GOT3 (cell line): ENCODE results near the gene SERPINE1.
"Not testable (repeated sequence)": the region's sequence is repeated elsewhere in the genome, so short reads cannot be mapped to it uniquely, and the experiment has no call there.

Experiments used
- DNase-seq: peaks from one replicate; lab custom pipeline; 2025; ENCODE audit warnings: mixed read lengths; lab: John Stamatoyannopoulos, UW

The SERPINE1 gene

GRCh38 chr7:101124376-101125056 lies 2.4 kb upstream of the SERPINE1 start:
- peak; percentile 28 for DNase-seq

- no peak for DNase-seq
Measured at GRCh38 chr7:101125989-101126650, 784 bp upstream of the SERPINE1 start.

- no peak for DNase-seq
Measured at GRCh38 chr7:101127460-101128039, 646 bp downstream of the SERPINE1 start.

- no peak for DNase-seq
Measured at GRCh38 chr7:101128040-101128834, 1.3 kb downstream of the SERPINE1 start.

- no peak for DNase-seq
Measured at GRCh38 chr7:101129603-101130117, 2.8 kb downstream of the SERPINE1 start.

- DNase-seq: not testable (repeated sequence)
Measured at GRCh38 chr7:101132626-101133600, 6.0 kb downstream of the SERPINE1 start.

GRCh38 chr7:101133621-101134398 lies 6.9 kb downstream of the SERPINE1 start:
- no peak for DNase-seq

- no peak for DNase-seq
Measured at GRCh38 chr7:101134399-101134980, 7.6 kb downstream of the SERPINE1 start.

- DNase-seq: no peak
Measured at GRCh38 chr7:101137651-101138212, 10.8 kb downstream of the SERPINE1 start.

GRCh38 chr7:101138213-101138870 lies 11.4 kb downstream of the SERPINE1 start:
- peak; percentile 63 for DNase-seq

GRCh38 chr7:101140339-101140699 lies 13.4 kb downstream of the SERPINE1 start:
- no peak for DNase-seq

- DNase-seq: no peak
Measured at GRCh38 chr7:101140746-101141382, 14.0 kb downstream of the SERPINE1 start.

GRCh38 chr7:101151908-101152651 lies 25.2 kb downstream of the SERPINE1 start:
- DNase-seq: no peak

- DNase-seq: peak; percentile 76
Measured at GRCh38 chr7:101153969-101154692, 27.2 kb downstream of the SERPINE1 start, which contains the start of gene AP1S1. TSS of gene AP1S1 (plus strand) at chr7:101154476. CDS start at chr7:101154515, 39 bp downstream.

GRCh38 chr7:101154693-101155102 lies 27.8 kb downstream of the SERPINE1 start:
- no peak for DNase-seq

- no peak for DNase-seq
Measured at GRCh38 chr7:101155303-101155702, 28.4 kb downstream of the SERPINE1 start.

GRCh38 chr7:101156277-101156676 lies 29.4 kb downstream of the SERPINE1 start:
- no peak for DNase-seq
